ENCODE measurements around the gene COL4A5.
A peak's percentile ranks its signal among the peaks of the same experiment; 100 is the strongest.

Gene COL4A5

GRCh38 chrX:108735091-108735678 is 295.5 kb downstream of the COL4A5 start:
- H3K27ac ChIP-seq, result no peak overlapping the region
- H3K4me2 ChIP-seq (ENCODE audit: low read length), result peak overlapping the region; percentile 65
- no peak for TF ChIP-seq CTCF (IDR thresholded peaks at IDR 0.05)
- no peaks in the 10 kb centered on the region for H3K9me3 ChIP-seq (ENCODE audit: control insufficient read depth, low read length)
- no peaks in the 10 kb centered on the region for H3K79me2 ChIP-seq
- H2AFZ ChIP-seq, result no peak overlapping the region
- H3K4me1 ChIP-seq, result no peaks in the 10 kb centered on the region
- no peak overlapping the region for H3K4me3 ChIP-seq (ENCODE audit: low read depth, low read length)
- no peaks in the 10 kb centered on the region for H3K27me3 ChIP-seq (ENCODE audit: control insufficient read depth, insufficient read depth, low read length)
- H3K36me3 ChIP-seq (ENCODE audit: control insufficient read depth, insufficient read depth, low read length), result no peaks in the 10 kb centered on the region
- no peak overlapping the region for H3K9ac ChIP-seq

DNA sequence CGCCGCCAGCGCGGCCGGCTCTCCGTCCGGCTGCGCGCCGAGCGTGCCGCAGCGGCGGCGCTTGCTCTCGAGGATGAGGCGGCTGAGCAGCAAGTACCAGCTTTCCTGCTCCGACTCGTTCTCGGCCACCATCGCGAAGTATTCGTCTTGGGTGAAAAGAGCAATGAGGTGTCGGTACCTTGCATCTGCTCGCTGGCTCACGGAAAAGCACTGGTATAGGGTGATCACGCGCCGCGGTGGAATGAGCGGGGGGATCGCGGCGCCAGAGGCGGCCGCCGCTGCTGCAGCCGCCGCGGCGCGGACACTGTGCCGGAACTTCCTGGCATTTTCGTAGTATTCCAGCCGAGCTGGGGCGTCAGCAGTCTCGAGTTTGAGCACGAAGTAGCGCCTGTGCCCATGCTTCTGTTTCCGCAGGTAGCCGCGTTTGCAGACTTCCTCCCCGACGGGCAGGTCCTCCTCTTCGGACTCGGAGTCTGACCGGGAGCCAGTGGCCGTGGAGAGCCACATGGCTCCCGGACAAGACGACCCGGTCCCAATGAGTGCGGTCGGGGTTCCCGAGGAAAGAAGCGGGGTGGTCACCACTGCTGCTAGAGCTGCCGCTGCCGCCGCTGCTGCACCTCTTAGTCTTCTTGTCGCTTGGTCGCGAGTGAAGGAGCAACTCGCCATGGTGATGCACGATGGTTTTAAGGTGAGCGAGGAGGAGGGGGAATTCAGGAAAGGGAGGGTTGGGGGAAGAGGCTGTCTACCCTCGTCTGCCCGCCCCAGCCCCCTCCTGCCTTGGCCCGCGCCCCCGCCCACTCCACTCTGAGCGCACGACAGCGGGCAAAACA is 296.3 kb downstream of the COL4A5 start:
- no peak for TF ChIP-seq CTCF (IDR thresholded peaks at IDR 0.05)
- no peak overlapping the region for H3K9ac ChIP-seq
- H3K27me3 ChIP-seq (ENCODE audit: control insufficient read depth, insufficient read depth, low read length), result no peaks in the 10 kb centered on the region
- no peaks in the 10 kb centered on the region for H3K79me2 ChIP-seq
- H3K9me3 ChIP-seq (ENCODE audit: control insufficient read depth, low read length), result no peaks in the 10 kb centered on the region
- H3K27ac ChIP-seq, result no peak overlapping the region
- peak overlapping the region; percentile 85 for H2AFZ ChIP-seq
- H3K4me1 ChIP-seq, result no peaks in the 10 kb centered on the region
- H3K36me3 ChIP-seq (ENCODE audit: control insufficient read depth, insufficient read depth, low read length), result no peaks in the 10 kb centered on the region
- peak overlapping the region; percentile 37 for H3K4me3 ChIP-seq (ENCODE audit: low read depth, low read length)
- H3K4me2 ChIP-seq (ENCODE audit: low read length), result peak overlapping the region; percentile 65

- Histone ChIP-seq H3K9ac (no peak within 1 kb of the TSS), H3K27me3 (ENCODE audit: control insufficient read depth, insufficient read depth, low read length) (no peaks in the 10 kb centered on the region), H3K79me2 (no peaks in the 10 kb centered on the region), H3K4me3 (ENCODE audit: low read depth, low read length) (peak within 1 kb of the TSS; percentile 37), H3K36me3 (ENCODE audit: control insufficient read depth, insufficient read depth, low read length) (no peaks in the 10 kb centered on the region), H3K9me3 (ENCODE audit: control insufficient read depth, low read length) (no peaks in the 10 kb centered on the region), H2AFZ (peak within 1 kb of the TSS; percentile 85), H3K27ac (no peak within 1 kb of the TSS), H3K4me1 (no peaks in the 10 kb centered on the region), H3K4me2 (ENCODE audit: low read length) (peak within 1 kb of the TSS; percentile 65)
- no peak for TF ChIP-seq CTCF (IDR thresholded peaks at IDR 0.05)
These were observed 297.2 kb downstream of the COL4A5 start, which contains the start of gene IRS4 for GRCh38 chrX:108736509-108737479. Gene IRS4 (minus strand): TSS chrX:108736563.

DNA sequence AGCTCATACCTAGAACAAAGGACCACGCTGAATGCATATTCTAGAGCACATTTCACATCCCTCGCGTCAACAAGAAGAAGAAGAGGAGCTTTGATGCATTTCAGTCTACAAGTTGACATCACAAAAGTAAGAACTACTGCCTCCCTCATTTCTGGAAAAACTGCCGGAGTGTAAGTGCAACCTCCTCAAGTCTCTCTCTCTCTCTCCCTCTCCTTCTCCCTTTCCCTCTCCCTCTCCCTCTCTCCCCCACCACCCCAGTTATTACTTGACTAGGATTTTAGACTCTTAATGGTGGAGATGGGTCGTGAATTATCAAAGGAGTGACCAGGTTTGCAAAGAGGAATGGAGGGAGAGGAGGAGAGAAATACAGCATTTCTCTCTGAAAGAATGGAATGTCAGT is 298.1 kb downstream of the COL4A5 start:
- H3K27me3 ChIP-seq (ENCODE audit: control insufficient read depth, insufficient read depth, low read length), result no peaks in the 10 kb centered on the region
- no peak overlapping the region for H3K4me3 ChIP-seq (ENCODE audit: low read depth, low read length)
- no peak overlapping the region for H3K4me2 ChIP-seq (ENCODE audit: low read length)
- H2AFZ ChIP-seq, result peak overlapping the region; percentile 85
- no peaks in the 10 kb centered on the region for H3K9me3 ChIP-seq (ENCODE audit: control insufficient read depth, low read length)
- H3K4me1 ChIP-seq, result no peaks in the 10 kb centered on the region
- no peaks in the 10 kb centered on the region for H3K79me2 ChIP-seq
- no peaks in the 10 kb centered on the region for H3K36me3 ChIP-seq (ENCODE audit: control insufficient read depth, insufficient read depth, low read length)
- no peak for TF ChIP-seq CTCF (IDR thresholded peaks at IDR 0.05)
- no peak overlapping the region for H3K27ac ChIP-seq
- H3K9ac ChIP-seq, result no peak overlapping the region
